CD4-positive, alpha-beta T cell (primary cell): ENCODE data around the gene MRPL21. TPM values are rescaled to one million over a fixed set of nuclear protein-coding genes. Genes with fewer than 3 reads are reported as not detected.

Experiments
- ATAC-seq: fragments of 200-7000 bp; cut with Tn5 transposase; one replicate; pipeline ENCODE4 v1.10.0; 2022; ENCODE audit warnings: mild to moderate bottlenecking; ENCODE audit not compliant: poor library complexity
- CTCF ChIA-PET: fragments of 350-600 bp; sonication (Branson Sonifier 250); formaldehyde crosslinking; loops from one replicate; lab custom pipeline; 2021; ENCODE audit warnings: antibody characterized with exemption, inconsistent platforms; lab: Charles Lee
- POLR2A ChIA-PET: fragments of 350-600 bp; sonication (Branson Sonifier 250); formaldehyde crosslinking; loops from one replicate; lab custom pipeline; 2021; ENCODE audit warnings: antibody characterized with exemption, inconsistent platforms; lab: Charles Lee
- DNase-seq, 14 experiments: peaks; one replicate each; pipeline ENCODE4 v3.0.0-alpha.2; 2013 to 2020; ENCODE audit warnings: mixed read lengths in 2 of 14
- H3K27ac ChIP-seq, 2 donors: one replicate each; pipeline versions ENCODE4 v1.5.1 to v1.7.0; 2013; ENCODE audit warnings: low read length in 2 of 2, low read depth in 1 of 2, mild to moderate bottlenecking in 1 of 2
- H3K27me3 ChIP-seq, 2 experiments: 1 replicate in 1 of 2; 2 replicates in 1 of 2; pipeline versions ENCODE4 v1.6.1 to v1.7.0; 2013; ENCODE audit warnings: low read length in 2 of 2, control low read depth in 1 of 2, mild to moderate bottlenecking in 1 of 2, moderate library complexity in 1 of 2; ENCODE audit not compliant: insufficient read depth in 2 of 2, control insufficient read depth in 1 of 2
- H3K36me3 ChIP-seq: one replicate; pipeline ENCODE4 v1.6.1; 2013; ENCODE audit warnings: low read length, control low read depth; ENCODE audit not compliant: insufficient read depth
- H3K4me1 ChIP-seq: one replicate; pipeline ENCODE4 v1.6.1; 2013; ENCODE audit warnings: low read length, control low read depth; ENCODE audit not compliant: insufficient read depth
- H3K4me3 ChIP-seq: one replicate; pipeline ENCODE4 v1.5.1; 2013; ENCODE audit warnings: mild to moderate bottlenecking, low read length, moderate library complexity
- H3K9me3 ChIP-seq, 2 experiments: 1 replicate in 1 of 2; 2 replicates in 1 of 2; pipeline versions ENCODE4 v1.6.1 to v1.7.0; 2013; ENCODE audit warnings: low read length in 2 of 2, mild to moderate bottlenecking in 2 of 2, control low read depth in 1 of 2, moderate library complexity in 1 of 2; ENCODE audit not compliant: control insufficient read depth in 1 of 2, insufficient read depth in 1 of 2
- H3K27ac Mint-ChIP-seq: one replicate; pipeline ENCODE4 v1.8.0; 2020; ENCODE audit warnings: mixed read lengths
- H3K27me3 Mint-ChIP-seq: one replicate; pipeline ENCODE4 v1.8.0; 2021; ENCODE audit warnings: mixed read lengths
- H3K36me3 Mint-ChIP-seq: one replicate; pipeline ENCODE4 v1.8.0; 2021; ENCODE audit warnings: low read depth, mixed read lengths
- H3K4me1 Mint-ChIP-seq: one replicate; pipeline ENCODE4 v1.8.0; 2021; ENCODE audit warnings: low read depth, mixed read lengths
- H3K4me3 Mint-ChIP-seq: one replicate; pipeline ENCODE4 v1.8.0; 2020; ENCODE audit warnings: mild to moderate bottlenecking, mixed read lengths
- H3K9me3 Mint-ChIP-seq: one replicate; pipeline ENCODE4 v1.8.0; 2020; ENCODE audit warnings: mixed read lengths
- intact Hi-C, 2 experiments: fragments of 100-400 bp; cut with DNase I in 1 of 2; cut with micrococcal nuclease in 1 of 2; formaldehyde crosslinking; loops; one replicate each; pipeline versions ENCODE4 v1.15.1 to v1.9.0; 2023 to 2025; cut with DNase I, micrococcal nuclease
- total RNA-seq, 174 experiments: library from RNA in 2 of 174; stranded (reverse) in 2 of 174; gene quantifications; one replicate each; pipeline ENCODE4 v1.2.3 and lab custom pipeline; 2021 to 2026
- TF ChIP-seq, protein P1 (sequence below): fragments of 200-600 bp; IDR thresholded peaks from one replicate; pipeline ENCODE4 v1.8.0; 2022; ENCODE audit warnings: antibody characterized with exemption, mild to moderate bottlenecking

The MRPL21 gene
- total RNA-seq, 2 experiments from 2014 or later: 47.5 to 48.0 TPM

DNA sequence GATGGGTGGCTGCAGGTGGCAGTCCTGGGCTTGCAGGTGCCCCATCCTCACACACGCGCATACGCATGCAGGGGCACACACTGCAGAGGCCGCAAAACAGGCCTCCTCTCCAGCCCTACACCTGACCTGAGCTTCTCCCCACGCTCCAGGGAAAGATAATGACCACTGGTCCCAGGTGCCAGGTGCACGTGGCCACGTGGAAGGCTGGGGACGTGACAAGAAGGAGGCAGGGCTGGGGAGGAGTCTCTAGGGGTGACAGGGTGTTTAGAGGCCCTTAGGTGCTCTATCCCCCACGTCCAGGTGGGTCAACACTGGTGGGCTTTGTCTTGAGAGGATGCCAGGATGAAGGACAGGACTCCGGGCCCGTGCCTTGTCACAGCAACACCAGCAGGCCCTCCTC, 38.4 kb downstream of the MRPL21 start:
- Histone ChIP-seq H3K4me3 (no peak overlapping the region), H3K27me3 (peaks cover 3 to 6% of the 10 kb centered on the region in 2 experiments), H3K4me1 (peaks cover 8% of the 10 kb centered on the region), H3K36me3 (no peaks in the 10 kb centered on the region), H3K27ac (no peak overlapping the region), H3K9me3 (peaks cover 4 to 7% of the 10 kb centered on the region in 2 experiments)
- H3K4me1 Mint-ChIP-seq: peaks cover 16% of the 10 kb centered on the region
- ChIA-PET CTCF (no interaction called here), POLR2A (interaction anchor here (0.6 kb wide), 1 partner anchor 28 kb away, joined by 3 read pairs; no protein-coding TSS in a partner anchor)
- ATAC-seq: no peak
- no peak overlapping the region for H3K4me3 Mint-ChIP-seq
- peaks cover 18% of the 10 kb centered on the region for H3K27me3 Mint-ChIP-seq
- no peak overlapping the region for H3K27ac Mint-ChIP-seq
- H3K36me3 Mint-ChIP-seq: no peaks in the 10 kb centered on the region
- TF ChIP-seq, protein P1, sequence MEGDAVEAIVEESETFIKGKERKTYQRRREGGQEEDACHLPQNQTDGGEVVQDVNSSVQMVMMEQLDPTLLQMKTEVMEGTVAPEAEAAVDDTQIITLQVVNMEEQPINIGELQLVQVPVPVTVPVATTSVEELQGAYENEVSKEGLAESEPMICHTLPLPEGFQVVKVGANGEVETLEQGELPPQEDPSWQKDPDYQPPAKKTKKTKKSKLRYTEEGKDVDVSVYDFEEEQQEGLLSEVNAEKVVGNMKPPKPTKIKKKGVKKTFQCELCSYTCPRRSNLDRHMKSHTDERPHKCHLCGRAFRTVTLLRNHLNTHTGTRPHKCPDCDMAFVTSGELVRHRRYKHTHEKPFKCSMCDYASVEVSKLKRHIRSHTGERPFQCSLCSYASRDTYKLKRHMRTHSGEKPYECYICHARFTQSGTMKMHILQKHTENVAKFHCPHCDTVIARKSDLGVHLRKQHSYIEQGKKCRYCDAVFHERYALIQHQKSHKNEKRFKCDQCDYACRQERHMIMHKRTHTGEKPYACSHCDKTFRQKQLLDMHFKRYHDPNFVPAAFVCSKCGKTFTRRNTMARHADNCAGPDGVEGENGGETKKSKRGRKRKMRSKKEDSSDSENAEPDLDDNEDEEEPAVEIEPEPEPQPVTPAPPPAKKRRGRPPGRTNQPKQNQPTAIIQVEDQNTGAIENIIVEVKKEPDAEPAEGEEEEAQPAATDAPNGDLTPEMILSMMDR: no peak
- intact Hi-C loops: no loop called here
- H3K9me3 Mint-ChIP-seq: no peaks in the 10 kb centered on the region
- no peak for DNase-seq

DNA sequence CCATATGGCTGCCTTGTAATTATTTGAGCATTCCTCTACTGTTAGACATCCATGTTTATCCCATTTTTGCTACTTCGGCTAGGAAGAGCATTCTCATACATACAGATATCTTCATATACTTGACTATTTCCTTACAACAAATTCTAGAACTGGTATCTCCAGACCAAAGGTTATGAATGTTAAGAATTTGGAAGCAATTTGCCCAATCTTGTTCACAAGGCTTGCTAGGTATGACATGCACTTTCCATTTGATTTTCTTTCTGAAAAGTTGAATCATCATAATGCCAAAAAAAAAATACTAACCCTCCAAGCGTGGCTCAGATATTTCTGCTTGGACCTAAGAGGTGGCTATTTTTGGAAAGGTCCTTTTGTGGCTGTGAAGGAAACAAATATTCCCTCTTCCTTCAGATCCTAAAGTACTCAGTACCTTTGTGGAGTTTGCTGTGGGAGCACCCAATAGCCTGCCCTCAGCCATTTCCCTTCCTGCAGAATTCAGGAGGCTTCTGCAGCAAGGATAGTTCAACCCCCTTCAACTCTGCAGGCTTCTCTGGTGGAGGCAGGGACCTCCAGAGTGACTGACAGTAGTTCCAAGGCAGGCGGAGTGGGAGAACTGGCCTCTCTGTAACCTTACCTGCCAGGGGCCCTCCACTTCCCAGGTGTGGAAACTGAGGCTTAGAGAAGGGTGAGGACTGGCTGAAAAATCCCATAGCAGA, 39.9 kb downstream of the MRPL21 start:
- no peak for ATAC-seq
- DNase-seq: no peak
- TF ChIP-seq, protein P1: no peak
- Histone ChIP-seq H3K27me3 (peaks cover 0 to 3% of the 10 kb centered on the region in 2 experiments), H3K36me3 (no peaks in the 10 kb centered on the region), H3K4me1 (no peaks in the 10 kb centered on the region), H3K9me3 (peaks cover 4 to 7% of the 10 kb centered on the region in 2 experiments), H3K4me3 (no peak overlapping the region), H3K27ac (no peak overlapping the region)
- H3K27ac Mint-ChIP-seq: no peak overlapping the region
- ChIA-PET POLR2A (no interaction called here), CTCF (no interaction called here)
- peaks cover 4% of the 10 kb centered on the region for H3K27me3 Mint-ChIP-seq
- intact Hi-C loops: no loop called here
- no peaks in the 10 kb centered on the region for H3K9me3 Mint-ChIP-seq
- peaks cover 4% of the 10 kb centered on the region for H3K4me1 Mint-ChIP-seq
- H3K4me3 Mint-ChIP-seq: no peak overlapping the region
- H3K36me3 Mint-ChIP-seq: no peaks in the 10 kb centered on the region

DNA sequence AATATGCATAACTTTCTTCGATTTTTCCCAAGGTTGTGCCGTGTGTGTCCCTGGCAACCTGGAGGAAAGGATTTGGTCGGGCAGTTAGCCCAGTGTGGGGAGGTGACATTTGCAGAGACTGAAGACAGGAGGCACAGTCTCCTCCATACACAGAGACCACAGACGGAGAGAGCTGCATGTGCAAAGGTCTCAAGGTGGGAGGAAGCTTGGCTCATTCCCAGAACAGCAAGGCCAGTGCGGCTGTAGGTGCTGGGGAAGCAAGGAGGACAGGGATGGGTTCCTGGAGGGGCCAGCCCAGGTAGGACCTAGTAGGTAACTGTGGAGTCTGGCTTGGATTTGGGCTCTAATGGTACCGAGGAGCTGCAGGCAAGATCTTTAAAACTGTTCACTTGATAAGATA, 41.2 kb downstream of the MRPL21 start:
- peaks cover 0 to 3% of the 10 kb centered on the region in 2 experiments for H3K27me3 ChIP-seq
- POLR2A ChIA-PET: no interaction called here
- H3K36me3 Mint-ChIP-seq: no peaks in the 10 kb centered on the region

More for the DNA sequence above, 41.2 kb downstream of the MRPL21 start:
- no peak overlapping the region for H3K27ac Mint-ChIP-seq
- no peak overlapping the region for H3K4me3 ChIP-seq
- TF ChIP-seq, protein P1: no peak
- no peaks in the 10 kb centered on the region for H3K9me3 Mint-ChIP-seq
- no peaks in the 10 kb centered on the region for H3K4me1 ChIP-seq
- ATAC-seq (no peak), DNase-seq (no peak)
- no peaks in the 10 kb centered on the region for H3K27me3 Mint-ChIP-seq
- H3K36me3 ChIP-seq: no peaks in the 10 kb centered on the region
- H3K9me3 ChIP-seq: peaks cover 4 to 7% of the 10 kb centered on the region in 2 experiments
- no peaks in the 10 kb centered on the region for H3K4me1 Mint-ChIP-seq
- CTCF ChIA-PET: no interaction called here
- H3K4me3 Mint-ChIP-seq: no peak overlapping the region
- H3K27ac ChIP-seq: no peak overlapping the region
- intact Hi-C loops: no loop called here
